ENCODE results near the gene ITGB3. TPM values are rescaled to one million over a fixed set of nuclear protein-coding genes. Genes with fewer than 3 reads are reported as not detected.

The ITGB3 gene
- total RNA-seq, 1 experiment from 2014 or later: not detected

GRCh38 chr17:47251421-47251940 is 2.1 kb upstream of the ITGB3 start:
- no peak overlapping the region for H3K9ac ChIP-seq (ENCODE audit: low read length)
- no peak overlapping the region for H3K4me2 ChIP-seq (ENCODE audit: low read length)
- no peak overlapping the region for H2AFZ ChIP-seq (ENCODE audit: low read depth, low read length, poor library complexity, severe bottlenecking)
- CTCF ChIA-PET: no interaction called here
- no peaks in the 10 kb centered on the region for H3K27me3 ChIP-seq (ENCODE audit: insufficient read depth, low read length)
- POLR2A ChIA-PET: no interaction called here
- RAD21 ChIA-PET (ENCODE audit: low non-redundant PET in 1 of 2, low total read pairs in 2 of 2, uncharacterized antibody in 2 of 2, unreplicated experiment in 2 of 2): no interaction called here
- no peaks in the 10 kb centered on the region for H3K9me2 ChIP-seq (ENCODE audit: insufficient read depth)
- H3K4me1 ChIP-seq (ENCODE audit: control insufficient read depth in 1 of 2, insufficient read depth in 2 of 2, low read length in 2 of 2): peaks cover 5 to 13% of the 10 kb centered on the region in 2 experiments; a peak in 3 of 4 replicates
- no peaks in the 10 kb centered on the region for H3K36me3 ChIP-seq (ENCODE audit: control insufficient read depth in 1 of 2, insufficient read depth in 2 of 2, low read length in 2 of 2)
- DNase-seq (ENCODE audit: low read depth, low spot score): no peak
- intact Hi-C loops (cut with micrococcal nuclease): no loop called here
- H3K4me3 ChIP-seq (replicated peaks in 1 of 2; ENCODE audit: low read depth in 1 of 2, low read length in 2 of 2): no peak overlapping the region
- no peak for ATAC-seq
- BruUV-seq (replicated peaks): no TSS peak
- H3K9me3 ChIP-seq (ENCODE audit: control insufficient read depth in 1 of 2, insufficient read depth in 1 of 2, low read depth in 1 of 2, low read length in 2 of 2): no peaks in the 10 kb centered on the region
- H4K20me1 ChIP-seq (ENCODE audit: insufficient read depth): no peaks in the 10 kb centered on the region
- H3K27ac ChIP-seq (ENCODE audit: low read depth, low read length): no peak overlapping the region
- H3K79me2 ChIP-seq (ENCODE audit: insufficient read depth, low read length): no peaks in the 10 kb centered on the region
- no peak for TF ChIP-seq SRF (IDR thresholded peaks at IDR 0.05; ENCODE audit: low read depth)

- no peak for ATAC-seq
- no peak overlapping the region for H3K4me3 ChIP-seq (replicated peaks in 1 of 2; ENCODE audit: low read depth in 1 of 2, low read length in 2 of 2)
- POLR2A ChIA-PET: no interaction called here
Measured at GRCh38 chr17:47252209-47252608, 1.4 kb upstream of the ITGB3 start.

More at GRCh38 chr17:47252209-47252608, 1.4 kb upstream of the ITGB3 start:
- no TSS peak for BruUV-seq (replicated peaks)
- H3K27me3 ChIP-seq (ENCODE audit: insufficient read depth, low read length): no peaks in the 10 kb centered on the region
- CTCF ChIA-PET: interaction anchor here (1.0 kb wide), 1 partner anchor 63 kb away, joined by 3 read pairs; no protein-coding TSS in a partner anchor
- H4K20me1 ChIP-seq (ENCODE audit: insufficient read depth): no peaks in the 10 kb centered on the region
- H3K36me3 ChIP-seq (ENCODE audit: control insufficient read depth in 1 of 2, insufficient read depth in 2 of 2, low read length in 2 of 2): no peaks in the 10 kb centered on the region
- H3K4me2 ChIP-seq (ENCODE audit: low read length): no peak overlapping the region
- H3K9me3 ChIP-seq (ENCODE audit: control insufficient read depth in 1 of 2, insufficient read depth in 1 of 2, low read depth in 1 of 2, low read length in 2 of 2): no peaks in the 10 kb centered on the region
- H3K9ac ChIP-seq (ENCODE audit: low read length): no peak overlapping the region
- intact Hi-C loops (cut with micrococcal nuclease): no loop called here
- TF ChIP-seq FOSL1 (IDR thresholded peaks at IDR 0.05; ENCODE audit: low read depth): no peak
- TF ChIP-seq SRF (IDR thresholded peaks at IDR 0.05; ENCODE audit: low read depth): no peak
- TF ChIP-seq CEBPB (IDR thresholded peaks at IDR 0.05; ENCODE audit: low read depth): no peak
- TF ChIP-seq JUND (IDR thresholded peaks at IDR 0.05): no peak
- TF ChIP-seq ZNF274 (IDR thresholded peaks at IDR 0.05; ENCODE audit: low read depth, low read length): no peak
- TF ChIP-seq EZH2phosphoT487 (IDR thresholded peaks at IDR 0.05; ENCODE audit: borderline replicate concordance): no peak
- no peak for TF ChIP-seq ELF1 (IDR thresholded peaks at IDR 0.05; ENCODE audit: borderline replicate concordance, low read depth)
- no peak for TF ChIP-seq ZFX (IDR thresholded peaks at IDR 0.05)
- no peak for TF ChIP-seq POLR2AphosphoS5 (IDR thresholded peaks at IDR 0.05; ENCODE audit: low read depth, low read length)
- TF ChIP-seq, protein P1, sequence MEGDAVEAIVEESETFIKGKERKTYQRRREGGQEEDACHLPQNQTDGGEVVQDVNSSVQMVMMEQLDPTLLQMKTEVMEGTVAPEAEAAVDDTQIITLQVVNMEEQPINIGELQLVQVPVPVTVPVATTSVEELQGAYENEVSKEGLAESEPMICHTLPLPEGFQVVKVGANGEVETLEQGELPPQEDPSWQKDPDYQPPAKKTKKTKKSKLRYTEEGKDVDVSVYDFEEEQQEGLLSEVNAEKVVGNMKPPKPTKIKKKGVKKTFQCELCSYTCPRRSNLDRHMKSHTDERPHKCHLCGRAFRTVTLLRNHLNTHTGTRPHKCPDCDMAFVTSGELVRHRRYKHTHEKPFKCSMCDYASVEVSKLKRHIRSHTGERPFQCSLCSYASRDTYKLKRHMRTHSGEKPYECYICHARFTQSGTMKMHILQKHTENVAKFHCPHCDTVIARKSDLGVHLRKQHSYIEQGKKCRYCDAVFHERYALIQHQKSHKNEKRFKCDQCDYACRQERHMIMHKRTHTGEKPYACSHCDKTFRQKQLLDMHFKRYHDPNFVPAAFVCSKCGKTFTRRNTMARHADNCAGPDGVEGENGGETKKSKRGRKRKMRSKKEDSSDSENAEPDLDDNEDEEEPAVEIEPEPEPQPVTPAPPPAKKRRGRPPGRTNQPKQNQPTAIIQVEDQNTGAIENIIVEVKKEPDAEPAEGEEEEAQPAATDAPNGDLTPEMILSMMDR (IDR thresholded peaks at IDR 0.05 in 2 of 3, conservative IDR thresholded peaks at IDR 0.05 in 1 of 3; ENCODE audit: borderline replicate concordance in 1 of 3, insufficient read depth in 1 of 3, low read depth in 2 of 3, low read length in 2 of 3): no peak
- TF ChIP-seq CBX3 (IDR thresholded peaks at IDR 0.05; ENCODE audit: low read depth): no peak
- no peak for TF ChIP-seq YY1 (IDR thresholded peaks at IDR 0.05; ENCODE audit: extremely low read depth, insufficient replicate concordance, low read depth, low read length)
- TF ChIP-seq SIN3A (IDR thresholded peaks at IDR 0.05; ENCODE audit: low read depth): no peak
- no peak for TF ChIP-seq ZBTB33 (IDR thresholded peaks at IDR 0.05; ENCODE audit: extremely low read depth, insufficient replicate concordance, low read length)
- no peak for TF ChIP-seq SP1 (IDR thresholded peaks at IDR 0.05; ENCODE audit: low read depth)
- no peak for TF ChIP-seq MAX (IDR thresholded peaks at IDR 0.05)
- TF ChIP-seq EZH2 (IDR thresholded peaks at IDR 0.05): no peak
- TF ChIP-seq RAD21 (IDR thresholded peaks at IDR 0.05; ENCODE audit: low read depth): no peak
- no peak for TF ChIP-seq EGR1 (IDR thresholded peaks at IDR 0.05; ENCODE audit: low read depth)
- H3K27ac ChIP-seq (ENCODE audit: low read depth, low read length): no peak overlapping the region
- no peak overlapping the region for H2AFZ ChIP-seq (ENCODE audit: low read depth, low read length, poor library complexity, severe bottlenecking)
- RAD21 ChIA-PET (ENCODE audit: low non-redundant PET in 1 of 2, low total read pairs in 2 of 2, uncharacterized antibody in 2 of 2, unreplicated experiment in 2 of 2): no interaction called here
- H3K79me2 ChIP-seq (ENCODE audit: insufficient read depth, low read length): no peaks in the 10 kb centered on the region
- H3K4me1 ChIP-seq (ENCODE audit: control insufficient read depth in 1 of 2, insufficient read depth in 2 of 2, low read length in 2 of 2): peaks cover 5 to 13% of the 10 kb centered on the region in 2 experiments; a peak in 3 of 4 replicates
- DNase-seq (ENCODE audit: low read depth, low spot score): no peak
- no peaks in the 10 kb centered on the region for H3K9me2 ChIP-seq (ENCODE audit: insufficient read depth)

Measured in HCT116 (cell line).